SKM-1 treated with dmso at 0.1 percent for 144 hours (cell line): ENCODE data around the gene AIG1.
"Not testable (repeated sequence)": the region's sequence is repeated elsewhere in the genome, so short reads cannot be mapped to it uniquely, and the experiment has no call there.

Experiments used
- DNase-seq: peaks from one replicate; lab custom pipeline; 2025; ENCODE audit not compliant: unreplicated experiment; lab: John Stamatoyannopoulos, UW

Gene AIG1

GRCh38 chr6:143160439-143161220 lies 99.9 kb downstream of the AIG1 start:
- no peak for DNase-seq

- DNase-seq: no peak
Measured at GRCh38 chr6:143163621-143164020, 102.9 kb downstream of the AIG1 start.

GRCh38 chr6:143164565-143165105 lies 103.9 kb downstream of the AIG1 start:
- DNase-seq: no peak

- DNase-seq: no peak
Measured at GRCh38 chr6:143165315-143165855, 104.7 kb downstream of the AIG1 start.

GRCh38 chr6:143166247-143166695 lies 105.6 kb downstream of the AIG1 start:
- DNase-seq: no peak

GRCh38 chr6:143167224-143167623 lies 106.5 kb downstream of the AIG1 start:
- no peak for DNase-seq

- DNase-seq: not testable (repeated sequence)
Measured at GRCh38 chr6:143168396-143168816, 107.7 kb downstream of the AIG1 start.

- DNase-seq: no peak
Measured at GRCh38 chr6:143169440-143169839, 108.8 kb downstream of the AIG1 start.

- no peak for DNase-seq
Measured at GRCh38 chr6:143174516-143174915, 113.8 kb downstream of the AIG1 start.

GRCh38 chr6:143174951-143175350 lies 114.3 kb downstream of the AIG1 start:
- no peak for DNase-seq

GRCh38 chr6:143176090-143177021 lies 115.7 kb downstream of the AIG1 start:
- no peak for DNase-seq

GRCh38 chr6:143177706-143178105 lies 117.0 kb downstream of the AIG1 start:
- DNase-seq: no peak

GRCh38 chr6:143179096-143179495 lies 118.4 kb downstream of the AIG1 start:
- DNase-seq: no peak

- no peak for DNase-seq
Measured at GRCh38 chr6:143179901-143180612, 119.4 kb downstream of the AIG1 start.

- no peak for DNase-seq
Measured at GRCh38 chr6:143180826-143181225, 120.1 kb downstream of the AIG1 start.

- DNase-seq: no peak
Measured at GRCh38 chr6:143183666-143184065, 123.0 kb downstream of the AIG1 start.

GRCh38 chr6:143185288-143185687 lies 124.6 kb downstream of the AIG1 start:
- DNase-seq: no peak

GRCh38 chr6:143187238-143187923 lies 126.7 kb downstream of the AIG1 start:
- no peak for DNase-seq

- DNase-seq: no peak
Measured at GRCh38 chr6:143188292-143188691, 127.6 kb downstream of the AIG1 start.

GRCh38 chr6:143191361-143191760 lies 130.7 kb downstream of the AIG1 start:
- no peak for DNase-seq
